ENCODE measurements around the gene CRABP2. TPM values are rescaled to one million over a fixed set of nuclear protein-coding genes. Genes with fewer than 3 reads are reported as not detected.

Gene CRABP2
- total and polyA plus RNA-seq, 2 of the 13 experiments (the other 11 are each of a cell fraction or from before 2014, with no cell fraction given): 0.40 to 0.60 TPM

GRCh38 chr1:156677616-156678596 lies 27.5 kb downstream of the CRABP2 start:
- peak; percentile 70 for FAIRE-seq
- Histone ChIP-seq H3K79me2 (ENCODE audit: insufficient read depth, low read length) (peaks cover 2% of the 10 kb centered on the region), H3K27ac (ENCODE audit: extremely low read length, insufficient read depth, low read length) (no peak overlapping the region)
- TF ChIP-seq, protein P1, sequence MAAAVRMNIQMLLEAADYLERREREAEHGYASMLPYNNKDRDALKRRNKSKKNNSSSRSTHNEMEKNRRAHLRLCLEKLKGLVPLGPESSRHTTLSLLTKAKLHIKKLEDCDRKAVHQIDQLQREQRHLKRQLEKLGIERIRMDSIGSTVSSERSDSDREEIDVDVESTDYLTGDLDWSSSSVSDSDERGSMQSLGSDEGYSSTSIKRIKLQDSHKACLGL (CRISPR knock-in tag; IDR thresholded peaks at IDR 0.05): no peak
- TF ChIP-seq SMC3 (IDR thresholded peaks at IDR 0.05; ENCODE audit: low read length): peak; percentile 96
- TF ChIP-seq ZNF230 (CRISPR knock-in tag; IDR thresholded peaks at IDR 0.05): no peak
- 0 out of 4 replicates have a peak, but pooled peaks of 1 of the 2 experiments have one; percentile 39 for TF ChIP-seq KLF16 (CRISPR knock-in tag; IDR thresholded peaks at IDR 0.05)
- peak; percentile 96 for TF ChIP-seq CTCF (CRISPR knock-in tag; IDR thresholded peaks at IDR 0.05)
- TF ChIP-seq, protein P2, sequence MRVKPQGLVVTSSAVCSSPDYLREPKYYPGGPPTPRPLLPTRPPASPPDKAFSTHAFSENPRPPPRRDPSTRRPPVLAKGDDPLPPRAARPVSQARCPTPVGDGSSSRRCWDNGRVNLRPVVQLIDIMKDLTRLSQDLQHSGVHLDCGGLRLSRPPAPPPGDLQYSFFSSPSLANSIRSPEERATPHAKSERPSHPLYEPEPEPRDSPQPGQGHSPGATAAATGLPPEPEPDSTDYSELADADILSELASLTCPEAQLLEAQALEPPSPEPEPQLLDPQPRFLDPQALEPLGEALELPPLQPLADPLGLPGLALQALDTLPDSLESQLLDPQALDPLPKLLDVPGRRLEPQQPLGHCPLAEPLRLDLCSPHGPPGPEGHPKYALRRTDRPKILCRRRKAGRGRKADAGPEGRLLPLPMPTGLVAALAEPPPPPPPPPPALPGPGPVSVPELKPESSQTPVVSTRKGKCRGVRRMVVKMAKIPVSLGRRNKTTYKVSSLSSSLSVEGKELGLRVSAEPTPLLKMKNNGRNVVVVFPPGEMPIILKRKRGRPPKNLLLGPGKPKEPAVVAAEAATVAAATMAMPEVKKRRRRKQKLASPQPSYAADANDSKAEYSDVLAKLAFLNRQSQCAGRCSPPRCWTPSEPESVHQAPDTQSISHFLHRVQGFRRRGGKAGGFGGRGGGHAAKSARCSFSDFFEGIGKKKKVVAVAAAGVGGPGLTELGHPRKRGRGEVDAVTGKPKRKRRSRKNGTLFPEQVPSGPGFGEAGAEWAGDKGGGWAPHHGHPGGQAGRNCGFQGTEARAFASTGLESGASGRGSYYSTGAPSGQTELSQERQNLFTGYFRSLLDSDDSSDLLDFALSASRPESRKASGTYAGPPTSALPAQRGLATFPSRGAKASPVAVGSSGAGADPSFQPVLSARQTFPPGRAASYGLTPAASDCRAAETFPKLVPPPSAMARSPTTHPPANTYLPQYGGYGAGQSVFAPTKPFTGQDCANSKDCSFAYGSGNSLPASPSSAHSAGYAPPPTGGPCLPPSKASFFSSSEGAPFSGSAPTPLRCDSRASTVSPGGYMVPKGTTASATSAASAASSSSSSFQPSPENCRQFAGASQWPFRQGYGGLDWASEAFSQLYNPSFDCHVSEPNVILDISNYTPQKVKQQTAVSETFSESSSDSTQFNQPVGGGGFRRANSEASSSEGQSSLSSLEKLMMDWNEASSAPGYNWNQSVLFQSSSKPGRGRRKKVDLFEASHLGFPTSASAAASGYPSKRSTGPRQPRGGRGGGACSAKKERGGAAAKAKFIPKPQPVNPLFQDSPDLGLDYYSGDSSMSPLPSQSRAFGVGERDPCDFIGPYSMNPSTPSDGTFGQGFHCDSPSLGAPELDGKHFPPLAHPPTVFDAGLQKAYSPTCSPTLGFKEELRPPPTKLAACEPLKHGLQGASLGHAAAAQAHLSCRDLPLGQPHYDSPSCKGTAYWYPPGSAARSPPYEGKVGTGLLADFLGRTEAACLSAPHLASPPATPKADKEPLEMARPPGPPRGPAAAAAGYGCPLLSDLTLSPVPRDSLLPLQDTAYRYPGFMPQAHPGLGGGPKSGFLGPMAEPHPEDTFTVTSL (CRISPR knock-in tag; IDR thresholded peaks at IDR 0.05; ENCODE audit: borderline replicate concordance): no peak
- TF ChIP-seq CENPX (CRISPR knock-in tag; IDR thresholded peaks at IDR 0.05): no peak
- TF ChIP-seq, protein P3, sequence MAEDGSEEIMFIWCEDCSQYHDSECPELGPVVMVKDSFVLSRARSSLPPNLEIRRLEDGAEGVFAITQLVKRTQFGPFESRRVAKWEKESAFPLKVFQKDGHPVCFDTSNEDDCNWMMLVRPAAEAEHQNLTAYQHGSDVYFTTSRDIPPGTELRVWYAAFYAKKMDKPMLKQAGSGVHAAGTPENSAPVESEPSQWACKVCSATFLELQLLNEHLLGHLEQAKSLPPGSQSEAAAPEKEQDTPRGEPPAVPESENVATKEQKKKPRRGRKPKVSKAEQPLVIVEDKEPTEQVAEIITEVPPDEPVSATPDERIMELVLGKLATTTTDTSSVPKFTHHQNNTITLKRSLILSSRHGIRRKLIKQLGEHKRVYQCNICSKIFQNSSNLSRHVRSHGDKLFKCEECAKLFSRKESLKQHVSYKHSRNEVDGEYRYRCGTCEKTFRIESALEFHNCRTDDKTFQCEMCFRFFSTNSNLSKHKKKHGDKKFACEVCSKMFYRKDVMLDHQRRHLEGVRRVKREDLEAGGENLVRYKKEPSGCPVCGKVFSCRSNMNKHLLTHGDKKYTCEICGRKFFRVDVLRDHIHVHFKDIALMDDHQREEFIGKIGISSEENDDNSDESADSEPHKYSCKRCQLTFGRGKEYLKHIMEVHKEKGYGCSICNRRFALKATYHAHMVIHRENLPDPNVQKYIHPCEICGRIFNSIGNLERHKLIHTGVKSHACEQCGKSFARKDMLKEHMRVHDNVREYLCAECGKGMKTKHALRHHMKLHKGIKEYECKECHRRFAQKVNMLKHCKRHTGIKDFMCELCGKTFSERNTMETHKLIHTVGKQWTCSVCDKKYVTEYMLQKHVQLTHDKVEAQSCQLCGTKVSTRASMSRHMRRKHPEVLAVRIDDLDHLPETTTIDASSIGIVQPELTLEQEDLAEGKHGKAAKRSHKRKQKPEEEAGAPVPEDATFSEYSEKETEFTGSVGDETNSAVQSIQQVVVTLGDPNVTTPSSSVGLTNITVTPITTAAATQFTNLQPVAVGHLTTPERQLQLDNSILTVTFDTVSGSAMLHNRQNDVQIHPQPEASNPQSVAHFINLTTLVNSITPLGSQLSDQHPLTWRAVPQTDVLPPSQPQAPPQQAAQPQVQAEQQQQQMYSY (CRISPR knock-in tag; IDR thresholded peaks at IDR 0.05): no peak
- TF ChIP-seq RAD21 (CRISPR knock-in tag; IDR thresholded peaks at IDR 0.05): peak; percentile 92

More at GRCh38 chr1:156677616-156678596, 27.5 kb downstream of the CRABP2 start:
- peak overlapping the region; percentile 81 for H3K4me2 ChIP-seq (ENCODE audit: low read depth, low read length)
- H3K9me3 ChIP-seq (ENCODE audit: low read length): no peaks in the 10 kb centered on the region
- WGBS (ENCODE audit: low lambda C conversion rate): under 1% methylated on average over 20 of the region's 22 CpGs
- H3K36me3 ChIP-seq (replicated peaks in 1 of 2; ENCODE audit: control insufficient read depth in 1 of 2, insufficient read depth in 2 of 2, low read length in 2 of 2): no peaks in the 10 kb centered on the region
- H3K4me1 ChIP-seq (ENCODE audit: insufficient read depth, low read length): peaks cover 62% of the 10 kb centered on the region
- POLR2A ChIA-PET: interaction anchor here (1.7 to 9.1 kb wide), 3 partner anchors 11 to 63 kb away, joined by 4 to 189 read pairs (median 8); partner anchors contain the start of gene MRPL24
- in situ Hi-C loops (cut with HindIII; ENCODE audit: extremely low pct_ligation_motif_present, low pct_unique_long_range_greater_than_20kb): no loop called here
- ATAC-seq (peak; percentile 60), DNase-seq (ENCODE audit: low spot score) (peak; percentile 72)
- intact Hi-C loops (cut with micrococcal nuclease; ENCODE audit: unreplicated experiment): loop anchor here (1.0 to 2.0 kb wide), 2 partner anchors 18 to 51 kb away; no protein-coding TSS in a partner anchor
- CTCF ChIA-PET (ENCODE audit: low intra/inter-chr PET ratio, low total read pairs): interaction anchor here (1.2 to 5.1 kb wide), 3 partner anchors 12 to 51 kb away, joined by 3 to 166 read pairs (median 18); no protein-coding TSS in a partner anchor
- no peak overlapping the region for H2AFZ ChIP-seq (ENCODE audit: low read length)
- no TSS peak for BruUV-seq (replicated peaks)
- peak overlapping the region; percentile 27; the same call in 1 of the 2 replicates for H3K9ac ChIP-seq (ENCODE audit: insufficient read depth, low read depth, low read length)
- peak overlapping the region; percentile 40 to 63 (median 58); a peak in 5 of 6 replicates for H3K4me3 ChIP-seq (replicated peaks in 1 of 3; ENCODE audit: insufficient read depth in 1 of 3, low read depth in 2 of 3, low read length in 3 of 3)
- no peaks in the 10 kb centered on the region for H4K20me1 ChIP-seq (ENCODE audit: insufficient read depth, low read length)
- peaks cover 2 to 32% of the 10 kb centered on the region in 2 experiments for H3K27me3 ChIP-seq (ENCODE audit: control insufficient read depth in 1 of 2, insufficient read depth in 2 of 2, low read length in 2 of 2)
